ENCODE results near the gene NHEJ1.

The NHEJ1 gene

GRCh38 chr2:219182331-219183150 is 21.9 kb upstream of the NHEJ1 start:
- no peak for DNase-seq

GRCh38 chr2:219181531-219181930 is 20.9 kb upstream of the NHEJ1 start:
- DNase-seq = no peak

- no peak for DNase-seq
These were observed 20.3 kb upstream of the NHEJ1 start for GRCh38 chr2:219180961-219181360.

- no peak for DNase-seq
These were observed 19.2 kb upstream of the NHEJ1 start for GRCh38 chr2:219179601-219180465.

GRCh38 chr2:219178377-219179175 is 18.0 kb upstream of the NHEJ1 start:
- DNase-seq = peak; percentile 38

GRCh38 chr2:219177552-219178376 is 17.1 kb upstream of the NHEJ1 start, which contains the start of gene RETREG2:
Gene RETREG2, plus strand, starts transcription at chr2:219178275. Its CDS starts 78 bp downstream, at chr2:219178353.
- DNase-seq = peak; percentile 85

GRCh38 chr2:219176818-219177551 is 16.4 kb upstream of the NHEJ1 start, which contains the start of gene CNPPD1:
Gene CNPPD1, minus strand, starts transcription at chr2:219176925. Its CDS starts 97 bp downstream, at chr2:219176828.
- peak; percentile 83 for DNase-seq

- peak; percentile 69 for DNase-seq
These were observed 15.6 kb upstream of the NHEJ1 start for GRCh38 chr2:219175928-219176817.

GRCh38 chr2:219175486-219175885 is 14.9 kb upstream of the NHEJ1 start:
- no peak for DNase-seq

GRCh38 chr2:219174801-219175200 is 14.2 kb upstream of the NHEJ1 start:
- DNase-seq = no peak

- DNase-seq = no peak
These were observed 13.5 kb upstream of the NHEJ1 start for GRCh38 chr2:219174146-219174545.

- DNase-seq = no peak
These were observed 12.6 kb upstream of the NHEJ1 start for GRCh38 chr2:219173176-219173575.

GRCh38 chr2:219172231-219173154 is 11.9 kb upstream of the NHEJ1 start:
- no peak for DNase-seq

GRCh38 chr2:219171231-219171651 is 10.6 kb upstream of the NHEJ1 start:
- peak; percentile 11 for DNase-seq

GRCh38 chr2:219169930-219170654 is 9.5 kb upstream of the NHEJ1 start, which contains the start of gene SLC23A3:
Gene SLC23A3, minus strand, starts transcription at chr2:219170029. Its CDS starts 45 bp downstream, at chr2:219169984.
- no peak for DNase-seq

- no peak for DNase-seq
These were observed 8.3 kb upstream of the NHEJ1 start for GRCh38 chr2:219168932-219169331.

GRCh38 chr2:219168526-219168925 is 7.9 kb upstream of the NHEJ1 start:
- no peak for DNase-seq

GRCh38 chr2:219167997-219168396 is 7.4 kb upstream of the NHEJ1 start:
- DNase-seq = no peak

Data from NCI-H146 (cell line).